Activated CD8-positive, alpha-beta memory T cell treated with anti-CD3 and anti-CD28 coated beads for 48 hours (primary cell): ENCODE data around the gene DCC.

Source experiments
- DNase-seq, 3 experiments: peaks; one replicate each; pipeline ENCODE4 v3.0.0-alpha.2; 2020; ENCODE audit warnings: low read depth in 2 of 3, low spot score in 2 of 3

Gene DCC

GRCh38 chr18:53152476-53152875 lies 812.5 kb downstream of the DCC start:
- DNase-seq: no peak

GRCh38 chr18:53153281-53153680 lies 813.3 kb downstream of the DCC start:
- no peak for DNase-seq

GRCh38 chr18:53153800-53154199 lies 813.8 kb downstream of the DCC start:
- no peak for DNase-seq

- DNase-seq: no peak
Observed at GRCh38 chr18:53165770-53166169, 825.8 kb downstream of the DCC start.

GRCh38 chr18:53169346-53169745 lies 829.3 kb downstream of the DCC start:
- DNase-seq: no peak

GRCh38 chr18:53191634-53192033 lies 851.6 kb downstream of the DCC start:
- no peak for DNase-seq

GRCh38 chr18:53193870-53194269 lies 853.9 kb downstream of the DCC start:
- no peak for DNase-seq

- DNase-seq: no peak
Observed at GRCh38 chr18:53219853-53220252, 879.9 kb downstream of the DCC start.

- DNase-seq: no peak
Observed at GRCh38 chr18:53224128-53224778, 884.3 kb downstream of the DCC start.

- DNase-seq: no peak
Observed at GRCh38 chr18:53225567-53226325, 885.7 kb downstream of the DCC start.

- DNase-seq: no peak
Observed at GRCh38 chr18:53234610-53235009, 894.6 kb downstream of the DCC start.

- DNase-seq: no peak
Observed at GRCh38 chr18:53241161-53241560, 901.2 kb downstream of the DCC start.

- no peak for DNase-seq
Observed at GRCh38 chr18:53253789-53254188, 913.8 kb downstream of the DCC start.

GRCh38 chr18:53254265-53254664 lies 914.3 kb downstream of the DCC start:
- no peak for DNase-seq

GRCh38 chr18:53261241-53261640 lies 921.2 kb downstream of the DCC start:
- DNase-seq: no peak

- no peak for DNase-seq
Observed at GRCh38 chr18:53266850-53267249, 926.9 kb downstream of the DCC start.

GRCh38 chr18:53268455-53268854 lies 928.5 kb downstream of the DCC start:
- no peak for DNase-seq

GRCh38 chr18:53281406-53281805 lies 941.4 kb downstream of the DCC start:
- no peak for DNase-seq

GRCh38 chr18:53283708-53284107 lies 943.7 kb downstream of the DCC start:
- no peak for DNase-seq

GRCh38 chr18:53305461-53305860 lies 965.5 kb downstream of the DCC start:
- DNase-seq: no peak

GRCh38 chr18:53319628-53320027 lies 979.6 kb downstream of the DCC start:
- DNase-seq: no peak

GRCh38 chr18:53322163-53322562 lies 982.2 kb downstream of the DCC start:
- no peak for DNase-seq

GRCh38 chr18:53324353-53324752 lies 984.4 kb downstream of the DCC start:
- no peak for DNase-seq
